LHCN-M2 (cell line): ENCODE results near the gene PRKN. TPM values are rescaled to one million over a fixed set of nuclear protein-coding genes. Genes with fewer than 3 reads are reported as not detected.

Source experiments
- DNase-seq: peaks from one replicate; pipeline ENCODE4 v3.0.0-alpha.2; 2012; ENCODE audit warnings: low read depth
- total RNA-seq: library from RNA; depleted of rRNA; stranded (reverse); fragments of >200 nt; gene quantifications from 2 replicates; pipeline ENCODE4 v1.2.3, GENCODE V29; 2014

The PRKN gene
- total RNA-seq, 1 experiment from 2014 or later, result 2.4 TPM

- DNase-seq, result no peak
Measured at GRCh38 chr6:161434350-161434749, 1293.2 kb downstream of the PRKN start.

- DNase-seq, result no peak
Measured at GRCh38 chr6:161432546-161432945, 1295.0 kb downstream of the PRKN start.

GRCh38 chr6:161429921-161430490, 1297.6 kb downstream of the PRKN start:
- no peak for DNase-seq

GRCh38 chr6:161424421-161424820, 1303.1 kb downstream of the PRKN start:
- DNase-seq, result no peak

- no peak for DNase-seq
Measured at GRCh38 chr6:161422710-161423680, 1304.6 kb downstream of the PRKN start.

- peak; percentile 91 for DNase-seq
Measured at GRCh38 chr6:161418463-161418945, 1309.1 kb downstream of the PRKN start.

- peak; percentile 98 for DNase-seq
Measured at GRCh38 chr6:161417717-161418462, 1309.7 kb downstream of the PRKN start.

- DNase-seq, result no peak
Measured at GRCh38 chr6:161415302-161415855, 1312.2 kb downstream of the PRKN start.

GRCh38 chr6:161414707-161415106, 1312.9 kb downstream of the PRKN start:
- DNase-seq, result no peak

GRCh38 chr6:161414180-161414579, 1313.4 kb downstream of the PRKN start:
- no peak for DNase-seq

- DNase-seq, result peak; percentile 54
Measured at GRCh38 chr6:161413355-161413771, 1314.2 kb downstream of the PRKN start.

GRCh38 chr6:161412795-161413194, 1314.8 kb downstream of the PRKN start:
- DNase-seq, result no peak

- peak; percentile 49 for DNase-seq
Measured at GRCh38 chr6:161411265-161411944, 1316.2 kb downstream of the PRKN start.

GRCh38 chr6:161410736-161411135, 1316.8 kb downstream of the PRKN start:
- DNase-seq, result no peak

- DNase-seq, result no peak
Measured at GRCh38 chr6:161410076-161410475, 1317.5 kb downstream of the PRKN start.

- peak; percentile 33 for DNase-seq
Measured at GRCh38 chr6:161409353-161409752, 1318.2 kb downstream of the PRKN start.

GRCh38 chr6:161408041-161408440, 1319.5 kb downstream of the PRKN start:
- DNase-seq, result peak; percentile 25

GRCh38 chr6:161407581-161407980, 1320.0 kb downstream of the PRKN start:
- peak; percentile 94 for DNase-seq

- peak; percentile 65 for DNase-seq
Measured at GRCh38 chr6:161407115-161407514, 1320.5 kb downstream of the PRKN start.

- peak; percentile 100 for DNase-seq
Measured at GRCh38 chr6:161406646-161407045, 1320.9 kb downstream of the PRKN start.

GRCh38 chr6:161405418-161405817, 1322.1 kb downstream of the PRKN start:
- DNase-seq, result no peak
